ENCODE data around the gene UBIAD1. TPM values are rescaled to one million over a fixed set of nuclear protein-coding genes. Genes with fewer than 3 reads are reported as not detected.

The UBIAD1 gene
- total and polyA plus RNA-seq, 9 of the 15 experiments (the other 6 are each of a cell fraction or from before 2014, with no cell fraction given) = 6.2 to 34.3 (median 22.3) TPM

- TF ChIP-seq NR1H2 (CRISPR knock-in tag; IDR thresholded peaks at IDR 0.05) = no peak
- TF ChIP-seq CREBBP (IDR thresholded peaks at IDR 0.05; ENCODE audit: low read depth, low read length) = no peak
- TF ChIP-seq PCBP2 (IDR thresholded peaks at IDR 0.05; ENCODE audit: low read depth, low read length, poor library complexity, severe bottlenecking) = peak; percentile 84
- TF ChIP-seq TBP (optimal IDR thresholded peaks at IDR 0.05; ENCODE audit: low read depth, low read length) = peak; percentile 22
- no peak for TF ChIP-seq SIN3B (IDR thresholded peaks at IDR 0.05; ENCODE audit: low read depth)
- no peak for TF ChIP-seq HDAC8 (tag; IDR thresholded peaks at IDR 0.05)
- TF ChIP-seq ASH1L (IDR thresholded peaks at IDR 0.05; ENCODE audit: borderline replicate concordance, low read depth, partially characterized antibody) = no peak
- 0 out of 4 replicates have a peak, but pooled peaks of 1 of the 2 experiments have one; percentile 7 for TF ChIP-seq RCOR1 (IDR thresholded peaks at IDR 0.05; ENCODE audit: borderline replicate concordance in 1 of 2, low read depth in 2 of 2, low read length in 2 of 2)
- peak; percentile 39 to 71 for TF ChIP-seq RAD21 (CRISPR knock-in tag; conservative IDR thresholded peaks at IDR 0.05 in 1 of 2, IDR thresholded peaks at IDR 0.05 in 1 of 2)
- no peak for TF ChIP-seq HMGN3 (IDR thresholded peaks at IDR 0.05; ENCODE audit: borderline replicate concordance, extremely low read depth, insufficient read length, low read depth, low read length)
- TF ChIP-seq, protein P1, sequence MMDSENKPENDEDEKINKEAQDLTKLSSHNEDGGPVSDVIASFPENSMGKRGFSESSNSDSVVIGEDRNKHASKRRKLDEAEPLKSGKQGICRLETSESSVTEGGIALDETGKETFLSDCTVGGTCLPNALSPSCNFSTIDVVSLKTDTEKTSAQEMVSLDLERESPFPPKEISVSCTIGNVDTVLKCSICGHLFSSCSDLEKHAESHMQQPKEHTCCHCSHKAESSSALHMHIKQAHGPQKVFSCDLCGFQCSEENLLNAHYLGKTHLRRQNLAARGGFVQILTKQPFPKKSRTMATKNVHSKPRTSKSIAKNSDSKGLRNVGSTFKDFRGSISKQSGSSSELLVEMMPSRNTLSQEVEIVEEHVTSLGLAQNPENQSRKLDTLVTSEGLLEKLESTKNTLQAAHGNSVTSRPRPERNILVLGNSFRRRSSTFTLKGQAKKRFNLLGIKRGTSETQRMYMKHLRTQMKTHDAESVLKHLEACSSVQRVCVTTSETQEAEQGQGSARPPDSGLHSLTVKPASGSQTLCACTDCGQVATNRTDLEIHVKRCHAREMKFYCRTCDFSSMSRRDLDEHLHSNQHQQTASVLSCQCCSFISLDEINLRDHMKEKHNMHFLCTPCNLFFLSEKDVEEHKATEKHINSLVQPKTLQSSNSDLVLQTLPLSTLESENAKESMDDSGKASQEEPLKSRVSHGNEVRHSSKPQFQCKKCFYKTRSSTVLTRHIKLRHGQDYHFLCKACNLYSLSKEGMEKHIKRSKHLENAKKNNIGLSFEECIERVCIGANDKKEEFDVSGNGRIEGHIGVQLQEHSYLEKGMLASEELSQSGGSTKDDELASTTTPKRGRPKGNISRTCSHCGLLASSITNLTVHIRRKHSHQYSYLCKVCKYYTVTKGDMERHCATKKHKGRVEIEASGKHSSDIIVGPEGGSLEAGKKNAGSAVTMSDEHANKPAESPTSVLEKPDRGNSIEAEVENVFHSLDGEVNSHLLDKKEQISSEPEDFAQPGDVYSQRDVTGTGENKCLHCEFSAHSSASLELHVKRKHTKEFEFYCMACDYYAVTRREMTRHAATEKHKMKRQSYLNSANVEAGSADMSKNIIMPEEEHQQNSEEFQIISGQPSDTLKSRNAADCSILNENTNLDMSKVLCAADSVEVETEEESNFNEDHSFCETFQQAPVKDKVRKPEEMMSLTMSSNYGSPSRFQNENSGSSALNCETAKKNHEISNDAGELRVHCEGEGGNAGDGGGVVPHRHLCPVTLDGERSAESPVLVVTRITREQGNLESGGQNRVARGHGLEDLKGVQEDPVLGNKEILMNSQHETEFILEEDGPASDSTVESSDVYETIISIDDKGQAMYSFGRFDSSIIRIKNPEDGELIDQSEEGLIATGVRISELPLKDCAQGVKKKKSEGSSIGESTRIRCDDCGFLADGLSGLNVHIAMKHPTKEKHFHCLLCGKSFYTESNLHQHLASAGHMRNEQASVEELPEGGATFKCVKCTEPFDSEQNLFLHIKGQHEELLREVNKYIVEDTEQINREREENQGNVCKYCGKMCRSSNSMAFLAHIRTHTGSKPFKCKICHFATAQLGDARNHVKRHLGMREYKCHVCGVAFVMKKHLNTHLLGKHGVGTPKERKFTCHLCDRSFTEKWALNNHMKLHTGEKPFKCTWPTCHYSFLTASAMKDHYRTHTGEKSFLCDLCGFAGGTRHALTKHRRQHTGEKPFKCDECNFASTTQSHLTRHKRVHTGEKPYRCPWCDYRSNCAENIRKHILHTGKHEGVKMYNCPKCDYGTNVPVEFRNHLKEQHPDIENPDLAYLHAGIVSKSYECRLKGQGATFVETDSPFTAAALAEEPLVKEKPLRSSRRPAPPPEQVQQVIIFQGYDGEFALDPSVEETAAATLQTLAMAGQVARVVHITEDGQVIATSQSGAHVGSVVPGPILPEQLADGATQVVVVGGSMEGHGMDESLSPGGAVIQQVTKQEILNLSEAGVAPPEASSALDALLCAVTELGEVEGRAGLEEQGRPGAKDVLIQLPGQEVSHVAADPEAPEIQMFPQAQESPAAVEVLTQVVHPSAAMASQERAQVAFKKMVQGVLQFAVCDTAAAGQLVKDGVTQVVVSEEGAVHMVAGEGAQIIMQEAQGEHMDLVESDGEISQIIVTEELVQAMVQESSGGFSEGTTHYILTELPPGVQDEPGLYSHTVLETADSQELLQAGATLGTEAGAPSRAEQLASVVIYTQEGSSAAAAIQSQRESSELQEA (IDR thresholded peaks at IDR 0.05; ENCODE audit: low read depth) = no peak
- no peak for TF ChIP-seq TFAP4 (CRISPR knock-in tag; IDR thresholded peaks at IDR 0.05; ENCODE audit: borderline replicate concordance)
- no peak for TF ChIP-seq ESRRB (CRISPR knock-in tag; IDR thresholded peaks at IDR 0.05; ENCODE audit: borderline replicate concordance)
- TF ChIP-seq THAP7 (CRISPR knock-in tag; IDR thresholded peaks at IDR 0.05) = no peak
- no peak for TF ChIP-seq FUS (optimal IDR thresholded peaks at IDR 0.05; ENCODE audit: low read depth, low read length)
- no peak for TF ChIP-seq ZNF707 (CRISPR knock-in tag; conservative IDR thresholded peaks at IDR 0.05)
- TF ChIP-seq RNF2 (IDR thresholded peaks at IDR 0.05) = no peak
- no peak for TF ChIP-seq ZBTB7A (IDR thresholded peaks at IDR 0.05; ENCODE audit: borderline replicate concordance, control insufficient read depth, low read depth, low read length)
- no peak for TF ChIP-seq HNRNPH1 (optimal IDR thresholded peaks at IDR 0.05; ENCODE audit: low read depth, low read length)
These were observed 64.6 kb downstream of the UBIAD1 start (continued) for GRCh38 chr1:11337580-11338073.
